Superior temporal gyrus (tissue), 1 donor: ENCODE results near the gene MBP.
"Not testable (repeated sequence)": the region's sequence is repeated elsewhere in the genome, so short reads cannot be mapped to it uniquely, and the experiment has no call there.

Experiments
- DNase-seq: peaks from one replicate; pipeline ENCODE4 v3.0.0-alpha.2; 2016; ENCODE audit errors: extremely low spot score

Gene MBP

DNA sequence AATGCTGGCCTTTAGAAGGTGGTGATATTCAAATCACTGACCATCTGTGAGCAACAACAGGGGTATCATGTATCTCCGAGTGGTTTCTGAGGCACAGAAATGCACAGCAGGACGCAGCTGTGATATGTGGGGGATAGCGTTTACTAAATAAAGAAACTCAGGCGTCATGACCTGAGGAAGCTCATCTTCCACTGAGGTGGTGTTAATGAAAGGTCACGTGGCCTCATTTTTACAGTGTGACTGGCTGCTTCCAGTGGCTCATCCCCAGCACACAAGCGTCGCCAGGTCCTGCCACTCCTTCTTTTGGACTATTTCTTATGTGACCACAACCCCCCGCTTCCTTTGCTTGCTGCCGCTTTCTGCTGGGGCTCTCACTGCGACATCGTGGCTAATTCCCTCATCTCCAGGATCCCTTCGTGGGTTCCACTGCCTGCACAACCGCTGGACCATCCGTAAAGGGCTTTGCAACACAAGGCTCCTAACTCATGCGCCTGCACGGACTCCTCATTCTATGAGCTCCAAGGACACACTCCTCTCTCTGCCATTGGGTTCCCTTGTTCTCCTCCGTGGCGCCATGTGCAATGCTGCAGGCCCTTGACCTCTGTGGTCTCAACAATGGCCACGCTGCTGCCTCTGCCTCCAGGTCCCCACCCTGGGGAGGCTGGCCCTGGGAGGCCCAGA, 109.3 kb downstream of the MBP start:
- DNase-seq = no peak

DNA sequence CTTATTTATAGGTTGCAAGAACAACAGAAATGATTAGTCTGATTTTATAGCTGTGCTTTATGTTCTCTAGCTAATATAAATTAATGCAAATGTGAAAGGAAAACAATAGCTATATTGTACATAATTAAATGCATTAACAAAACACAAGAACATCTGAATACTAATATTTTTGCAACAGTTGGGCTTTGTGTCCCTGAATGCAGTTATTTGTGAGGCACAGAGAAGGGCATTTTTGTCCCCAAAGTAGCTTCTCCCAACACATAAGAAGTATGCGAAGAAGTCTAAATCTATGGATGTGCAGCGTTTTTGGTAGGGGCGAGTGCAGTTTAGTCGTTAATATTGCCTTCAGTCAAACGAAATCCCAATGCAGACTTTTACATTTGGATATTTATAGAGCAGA, 110.0 kb downstream of the MBP start:
- DNase-seq = peak; percentile 93

DNA sequence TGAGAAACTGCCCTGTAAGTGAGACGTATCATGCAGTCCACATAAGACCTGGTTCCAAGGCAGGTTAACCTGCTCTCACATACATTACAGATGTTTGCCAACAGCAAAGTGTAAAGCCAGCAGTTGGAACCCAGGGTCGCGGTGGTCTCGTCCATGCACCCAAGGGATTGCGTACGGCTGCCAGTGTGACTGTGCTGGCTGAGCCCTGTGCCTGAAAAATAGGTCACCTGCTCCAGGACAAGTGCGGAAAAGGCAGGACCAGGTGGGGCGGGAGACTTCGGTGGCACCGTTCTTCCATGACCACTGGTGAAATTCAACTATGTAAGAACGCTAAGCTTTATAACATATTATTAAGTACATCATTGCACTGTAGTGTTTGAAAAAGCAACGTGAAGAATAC, 110.5 kb downstream of the MBP start:
- DNase-seq = no peak

DNA sequence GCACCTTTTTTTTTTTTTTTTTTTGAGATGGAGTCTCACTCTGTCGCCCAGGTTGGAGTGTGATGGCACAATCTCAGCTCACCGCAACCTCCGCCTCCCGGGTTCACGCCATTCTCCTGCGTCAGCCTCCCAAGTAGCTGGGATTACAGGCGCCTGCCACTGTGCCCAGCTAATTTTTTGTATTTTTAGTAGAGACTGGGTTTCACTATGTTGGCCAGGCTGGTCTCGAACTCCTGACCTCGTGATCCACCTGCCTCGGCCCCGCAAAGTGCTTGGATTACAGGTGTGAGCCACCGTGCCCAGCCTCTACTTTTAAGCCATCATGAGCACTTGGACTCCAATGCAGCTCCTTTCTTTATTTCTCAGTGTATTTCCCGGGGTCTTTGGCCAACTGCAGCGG, 111.1 kb downstream of the MBP start:
- DNase-seq = not testable (repeated sequence)

DNA sequence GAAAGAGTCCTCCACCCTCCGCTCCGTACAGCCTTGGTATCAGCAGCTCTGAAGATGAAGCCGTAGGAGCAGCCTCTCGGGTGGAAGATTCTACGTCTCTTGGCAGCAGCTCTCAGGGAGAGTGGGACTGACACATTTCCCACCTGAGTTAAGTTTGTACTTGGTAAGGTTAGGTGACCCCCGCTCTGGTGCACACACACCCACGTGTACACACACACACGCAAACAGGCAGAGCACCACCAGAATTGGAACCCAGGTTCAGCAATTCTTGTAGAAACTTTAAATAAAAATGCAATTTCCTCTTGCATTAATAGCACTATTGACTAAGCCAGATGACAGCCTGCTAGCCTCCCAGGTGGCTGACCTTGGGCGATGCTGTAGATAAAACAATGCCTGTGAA, 111.5 kb downstream of the MBP start:
- no peak for DNase-seq

DNA sequence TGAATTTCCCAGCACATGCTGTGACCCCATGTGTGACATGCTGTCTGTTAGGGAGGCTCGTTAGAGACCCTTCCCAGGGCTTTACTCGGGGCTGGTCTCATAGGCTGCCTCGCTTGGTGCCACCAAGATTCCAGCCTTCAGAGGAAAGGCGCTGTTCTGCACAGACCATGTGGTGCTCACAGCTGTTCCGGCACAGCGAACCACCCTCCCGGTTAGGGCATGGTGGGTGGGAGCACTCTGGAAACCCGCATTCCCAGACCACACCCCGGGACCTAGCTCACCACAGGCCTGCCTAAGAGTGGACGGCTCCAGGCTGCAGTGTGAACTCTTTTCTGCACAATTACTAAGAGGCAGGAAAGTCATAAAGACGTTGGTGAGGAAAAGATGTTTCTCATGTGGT, 112.0 kb downstream of the MBP start:
- no peak for DNase-seq

DNA sequence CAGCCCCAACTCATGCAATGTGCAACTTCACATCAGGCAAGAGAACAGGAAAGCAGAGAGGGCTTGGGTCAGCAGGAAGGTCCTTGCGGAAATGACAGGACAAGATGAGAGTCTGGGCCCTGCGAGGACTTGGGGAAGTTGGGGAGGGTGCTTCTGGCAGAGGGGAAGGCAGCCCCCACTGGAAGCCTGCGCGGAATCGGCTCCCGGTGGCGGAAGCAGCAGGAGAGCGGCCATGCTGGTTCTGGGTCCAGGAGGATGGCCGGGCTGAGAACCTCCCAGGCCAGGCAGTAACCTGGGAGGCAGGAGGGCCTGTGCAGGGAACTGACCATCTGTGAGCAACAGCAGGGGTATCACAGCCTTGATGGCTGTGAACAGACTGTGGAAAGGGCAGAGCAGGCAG, 112.9 kb downstream of the MBP start:
- DNase-seq = no peak

DNA sequence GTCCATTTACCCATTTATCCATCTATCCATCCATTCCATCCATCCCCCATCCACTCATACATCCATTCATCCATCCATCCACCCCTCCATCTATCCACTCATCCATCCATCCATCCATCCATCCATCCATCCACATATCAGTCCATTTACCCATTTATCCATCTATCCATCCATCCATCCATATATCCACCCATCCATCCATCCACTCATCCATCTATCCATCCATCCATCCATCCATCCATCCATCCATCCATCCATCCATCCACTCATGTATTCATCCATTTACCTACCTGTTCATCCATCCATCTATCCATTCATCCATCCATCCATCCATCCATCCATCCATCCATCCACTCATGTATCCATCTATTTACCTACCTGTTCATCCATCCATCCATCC, 113.9 kb downstream of the MBP start:
- DNase-seq = not testable (repeated sequence)

DNA sequence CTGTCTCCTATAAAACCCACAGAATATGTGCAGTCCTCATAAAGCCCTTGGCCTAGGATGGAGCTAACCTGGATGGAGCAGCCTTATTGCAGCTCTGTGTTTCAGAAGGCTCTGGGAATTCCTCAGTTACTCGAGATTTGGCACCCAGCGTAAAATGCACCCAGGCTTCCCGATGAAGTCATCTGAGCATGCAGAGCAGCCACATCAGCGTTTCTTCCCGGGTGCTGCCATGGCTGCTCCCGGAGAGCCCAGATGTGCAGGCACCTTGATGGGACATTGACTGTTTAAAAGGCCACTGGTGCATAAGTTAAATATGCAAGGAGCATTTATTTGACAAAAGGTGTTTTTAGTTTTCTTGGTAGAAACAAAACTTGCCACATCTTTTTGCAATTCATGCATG, 115.2 kb downstream of the MBP start:
- DNase-seq = no peak

DNA sequence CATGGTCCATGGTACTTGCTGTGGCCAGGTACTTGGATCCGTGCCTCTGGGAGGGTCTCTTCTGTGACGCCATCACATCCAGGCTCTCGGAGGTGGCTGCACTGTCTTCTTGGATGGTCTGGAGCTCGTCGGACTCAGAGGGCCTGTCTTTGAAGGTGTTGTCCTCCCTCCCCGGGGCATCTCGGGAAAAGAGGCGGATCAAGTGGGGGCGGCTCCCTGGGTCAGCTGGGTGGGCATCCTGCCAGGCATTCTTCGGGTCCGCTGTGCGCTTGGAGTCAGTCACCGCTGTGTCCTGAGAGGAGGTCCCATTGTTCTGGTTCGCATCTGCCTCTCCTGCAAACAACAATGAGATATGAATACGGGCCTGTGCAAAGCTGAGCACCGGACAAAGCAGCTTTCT, 115.6 kb downstream of the MBP start:
- DNase-seq = peak; percentile 97

DNA sequence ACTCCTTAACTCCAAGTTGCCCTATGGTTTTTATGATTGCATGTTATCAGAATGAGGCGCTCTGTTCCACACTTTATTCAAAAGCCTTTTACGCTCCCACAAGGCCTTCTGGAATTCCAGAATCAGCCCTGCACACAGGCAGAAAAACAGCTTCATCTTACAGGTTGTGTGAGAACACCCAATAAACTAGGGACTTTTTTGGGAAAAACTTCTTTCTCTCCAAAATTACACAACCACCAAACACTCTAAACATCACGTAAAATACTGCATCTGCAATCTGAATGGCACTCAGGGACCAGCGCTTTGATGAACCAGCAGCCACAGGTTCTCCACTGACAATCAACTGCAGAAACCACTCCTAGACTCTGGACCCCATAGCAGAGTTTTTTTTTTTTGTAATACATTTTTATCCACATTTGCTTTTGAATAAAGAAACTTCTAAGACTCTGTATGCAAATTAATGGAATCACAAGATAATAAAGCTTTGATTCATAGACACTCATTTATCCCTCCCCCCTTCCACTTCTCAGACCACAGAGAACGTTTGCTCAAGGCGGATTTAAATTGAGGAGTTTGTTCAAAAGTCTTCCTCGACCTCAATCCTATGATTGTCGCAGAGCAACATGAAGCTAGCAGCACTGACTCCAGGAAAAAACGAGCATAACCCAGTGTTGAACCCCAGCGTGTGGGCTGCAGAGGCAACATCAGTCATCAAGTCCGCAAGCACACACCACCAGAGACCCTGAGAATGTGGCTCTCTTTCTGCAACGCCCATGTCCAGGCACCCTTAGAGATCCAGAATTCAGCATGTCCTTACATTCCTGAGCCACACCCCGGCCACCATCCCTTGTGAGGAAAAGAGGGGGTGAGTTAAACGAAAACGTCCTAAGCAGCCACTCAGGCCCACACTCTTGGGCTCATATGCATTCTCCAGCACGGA, 116.5 kb downstream of the MBP start:
- no peak for DNase-seq

DNA sequence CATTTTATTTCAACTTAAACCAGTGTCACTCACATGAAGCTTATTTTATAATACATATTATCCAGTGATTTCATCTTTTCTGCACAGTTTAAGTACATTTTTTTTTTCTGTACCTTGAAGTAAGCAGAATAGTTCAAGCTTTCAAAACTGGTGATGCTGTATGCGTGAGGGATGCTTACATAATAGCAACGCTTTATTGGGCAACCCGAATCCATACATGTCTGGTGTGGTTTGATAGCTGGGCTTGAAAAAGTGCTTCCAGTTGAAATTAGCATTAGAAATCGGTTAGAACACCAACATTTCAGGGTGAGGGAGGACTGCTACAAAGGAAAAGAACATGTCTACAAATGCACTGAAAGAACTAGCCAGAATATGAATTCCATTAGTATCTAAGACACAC, 117.4 kb downstream of the MBP start:
- no peak for DNase-seq

DNA sequence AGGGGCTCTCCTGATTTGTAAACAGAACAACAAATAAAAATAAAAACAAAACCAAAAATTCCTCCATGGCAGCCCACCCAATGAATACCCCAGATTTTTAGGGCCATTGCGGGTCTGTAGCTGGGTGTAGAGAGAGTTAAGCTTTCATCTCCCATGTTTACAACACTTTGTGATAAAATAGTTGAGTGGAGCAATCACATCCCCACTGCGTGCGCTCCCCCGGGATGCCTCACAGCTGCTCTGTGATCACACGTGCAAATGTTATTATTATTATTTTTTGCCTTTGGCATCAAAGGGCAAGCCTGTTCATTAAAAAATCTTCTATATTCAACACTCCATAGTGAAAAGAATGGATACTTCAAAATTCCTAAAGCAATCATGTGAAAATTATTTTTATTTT, 118.0 kb downstream of the MBP start:
- no peak for DNase-seq

DNA sequence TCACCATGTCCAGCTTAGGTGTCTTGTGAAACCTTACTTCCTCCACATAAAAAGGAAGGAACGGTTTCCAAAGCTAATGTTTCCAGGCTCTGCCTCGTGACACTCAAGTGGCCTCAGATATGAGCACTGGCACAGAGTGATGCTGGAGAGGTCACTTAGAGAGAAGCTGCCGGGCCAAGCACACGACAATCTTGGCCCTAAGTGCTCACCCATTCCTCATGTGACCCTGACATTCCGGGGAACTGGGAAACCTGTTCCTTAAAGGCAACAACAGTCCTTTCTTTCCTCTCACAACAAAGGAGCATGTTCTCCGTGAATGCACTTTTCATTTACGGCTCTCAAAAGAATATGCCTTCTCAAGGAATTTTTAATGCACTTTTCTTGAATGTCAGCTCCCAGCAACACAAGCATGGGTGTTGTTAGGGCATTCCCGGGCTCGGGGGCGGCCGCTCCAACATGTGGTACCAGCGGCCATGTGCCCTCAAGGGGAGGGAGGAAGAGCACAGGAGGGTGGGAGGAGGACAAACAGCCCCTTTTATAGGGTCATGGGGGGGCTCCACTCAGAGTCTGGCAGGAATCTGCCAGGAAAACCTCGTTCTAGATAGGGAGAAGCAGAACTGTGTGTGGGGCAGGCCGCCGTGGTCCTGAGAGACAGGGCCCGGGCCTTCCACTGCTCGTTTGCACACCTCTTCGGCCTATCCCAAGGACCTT, 118.6 kb downstream of the MBP start:
- peak; percentile 74 for DNase-seq

DNA sequence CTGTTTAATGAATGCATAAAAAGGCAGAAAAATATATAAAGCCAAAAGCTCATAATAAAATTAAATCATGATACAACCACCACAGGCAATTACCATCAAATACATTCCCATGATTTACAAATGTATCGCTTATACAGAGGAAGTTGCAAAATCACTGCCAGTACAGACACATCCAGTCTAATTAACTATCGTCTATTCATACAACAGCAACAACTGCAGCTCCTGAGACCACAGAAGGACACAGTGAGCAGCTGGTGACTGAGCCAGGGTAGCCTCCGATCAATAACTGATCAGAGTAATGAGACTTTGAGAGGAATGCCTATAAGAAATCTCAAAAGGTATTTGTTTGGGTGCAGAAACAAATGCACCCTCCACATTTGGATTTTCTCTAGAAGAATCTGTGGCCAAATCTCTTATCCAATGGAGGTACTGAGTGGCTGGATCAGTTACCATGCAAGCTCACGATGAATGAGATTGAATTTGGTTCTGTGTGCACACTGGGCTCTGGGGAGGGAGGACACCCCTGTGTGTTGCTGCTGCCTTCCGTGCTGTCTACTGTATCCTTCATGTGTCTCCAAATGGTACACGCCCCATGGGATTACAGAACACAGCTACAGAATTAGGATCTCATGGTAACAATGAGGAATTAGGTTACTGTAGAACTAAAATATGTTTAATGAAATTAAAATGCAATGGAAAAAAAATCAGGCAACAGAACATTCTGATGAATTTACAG, 119.6 kb downstream of the MBP start:
- no peak for DNase-seq

DNA sequence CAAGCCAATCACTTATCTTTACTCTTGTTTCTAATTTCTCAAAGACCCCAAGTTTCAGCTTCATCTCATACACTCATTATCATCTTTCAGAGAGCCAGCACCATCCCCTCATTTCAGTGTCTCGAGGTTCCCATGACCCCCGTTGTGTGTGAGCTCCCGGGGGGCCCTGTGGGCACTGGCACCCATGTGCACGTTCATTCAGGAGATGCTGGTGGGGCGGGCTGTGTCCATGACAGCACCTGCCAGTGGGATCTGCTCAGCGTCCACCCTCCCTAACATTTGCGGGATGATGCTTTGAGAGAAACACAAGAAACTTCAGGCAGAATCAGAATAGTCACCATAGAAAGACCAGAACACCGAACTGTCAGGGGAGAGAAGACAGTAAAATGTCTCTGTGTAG, 120.5 kb downstream of the MBP start:
- DNase-seq = no peak

DNA sequence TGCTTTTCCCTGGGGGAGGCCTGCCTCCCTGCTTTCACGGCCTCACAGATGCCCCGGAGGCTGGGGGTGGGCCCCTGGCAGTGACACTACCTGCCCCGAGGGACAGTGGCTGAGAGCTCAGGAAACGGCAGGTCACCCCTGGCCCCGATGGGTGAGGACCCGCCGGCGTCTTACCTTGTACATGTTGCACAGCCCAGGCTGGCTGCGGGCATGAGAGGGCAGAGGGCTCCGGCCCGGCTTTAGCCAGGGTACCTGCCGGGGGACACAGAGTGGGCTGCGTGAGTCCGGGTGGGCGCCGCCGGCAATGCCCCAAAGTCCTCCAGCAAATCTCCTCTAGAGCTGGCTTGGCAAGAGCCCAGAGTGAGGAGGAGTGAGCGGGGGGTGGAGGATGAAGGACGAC, 122.9 kb downstream of the MBP start:
- DNase-seq = no peak

DNA sequence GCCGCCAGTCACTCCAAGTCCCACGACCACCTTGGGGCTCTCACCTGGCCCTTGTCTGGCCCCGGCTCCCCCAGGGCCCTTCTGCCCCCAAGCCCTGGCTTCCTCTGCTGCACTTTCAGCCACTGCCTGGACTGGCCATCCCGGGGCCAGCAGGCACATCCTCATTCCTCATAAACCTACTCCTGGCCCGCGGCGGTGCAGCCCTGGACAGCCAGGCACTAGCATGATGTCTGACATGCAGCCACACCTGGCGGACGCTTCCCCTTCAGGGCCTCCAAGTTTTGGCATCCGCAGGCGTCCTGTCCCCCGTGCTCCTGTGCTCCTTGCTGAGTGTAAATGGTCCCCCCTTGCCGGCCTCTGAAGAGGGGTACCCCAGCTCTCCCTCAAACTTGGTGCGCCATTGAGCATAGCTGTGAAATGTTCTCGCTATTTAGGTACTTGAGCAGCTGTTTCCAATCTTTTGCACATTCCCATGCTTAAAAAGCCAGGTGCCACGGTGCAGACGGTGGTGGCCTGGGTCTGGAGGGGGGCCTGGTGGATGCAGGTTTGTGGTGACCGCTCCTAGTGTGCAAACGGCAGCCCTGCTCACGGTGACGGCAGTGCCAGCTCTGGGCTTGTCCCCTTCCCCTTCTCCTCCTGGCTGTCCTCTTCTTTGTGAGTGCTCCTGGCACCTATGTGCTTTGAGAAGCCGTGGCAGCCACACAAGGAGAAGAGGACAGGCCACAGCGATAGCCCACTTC, 123.8 kb downstream of the MBP start:
- no peak for DNase-seq

DNA sequence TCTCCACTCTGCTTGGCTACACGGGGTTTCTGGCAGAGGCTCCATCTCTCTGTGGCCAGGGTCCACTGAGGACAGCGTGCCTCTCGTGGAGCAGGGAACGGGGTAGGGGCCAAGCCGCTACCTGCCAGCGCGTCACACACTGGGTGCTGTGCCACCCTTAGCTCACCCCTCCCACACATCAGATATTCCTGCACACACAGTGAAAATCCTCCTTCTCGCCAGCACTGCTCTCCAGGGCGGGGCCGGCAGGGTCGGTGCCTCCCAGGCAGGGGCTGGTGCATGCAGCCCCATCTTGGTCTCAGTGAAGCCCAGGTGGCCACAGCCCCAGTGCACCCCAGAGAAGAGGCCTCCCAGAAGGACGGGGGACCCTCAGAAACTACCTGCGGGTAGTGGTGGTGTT, 124.6 kb downstream of the MBP start:
- no peak for DNase-seq

DNA sequence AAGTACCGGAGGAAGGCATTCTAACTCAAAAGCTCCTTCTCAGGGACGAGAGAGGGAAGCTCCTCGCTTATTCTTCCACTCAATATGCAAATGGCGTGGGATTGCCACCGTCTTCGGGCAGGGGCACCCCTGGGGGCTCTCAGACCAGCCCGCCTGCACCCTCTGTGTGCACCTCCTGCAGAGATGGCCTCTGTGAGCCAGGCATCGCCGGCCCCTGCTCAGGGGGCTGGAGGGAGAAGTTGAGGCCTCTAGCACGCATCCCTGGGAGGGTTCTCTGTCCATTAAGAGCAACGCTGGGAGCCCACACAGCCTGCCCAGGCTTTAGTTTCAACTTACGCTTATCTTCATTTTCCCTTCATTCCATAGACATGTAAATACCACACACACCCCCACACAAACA, 125.3 kb downstream of the MBP start:
- DNase-seq = no peak
